Neuronal stem cell (in vitro differentiated cells): ENCODE data around the gene SLAMF7.

Experiments
- DNase-seq: peaks from one replicate; pipeline ENCODE4 v3.0.0-alpha.2; 2013; ENCODE audit warnings: low spot score
- H2AFZ ChIP-seq: one replicate; pipeline ENCODE4 v1.6.1; 2013; ENCODE audit warnings: mild to moderate bottlenecking, low read length, inconsistent platforms
- H2AK5ac ChIP-seq: 2 replicates; pipeline ENCODE4 v1.6.1; 2013; ENCODE audit warnings: low read depth, mild to moderate bottlenecking, inconsistent platforms, low read length, moderate library complexity, mixed read lengths
- H2BK120ac ChIP-seq: 2 replicates; pipeline ENCODE4 v1.6.1; 2013; ENCODE audit warnings: low read depth, mild to moderate bottlenecking, inconsistent platforms, low read length, moderate library complexity, mixed read lengths
- H2BK12ac ChIP-seq: one replicate; pipeline ENCODE4 v1.6.1; 2013; ENCODE audit warnings: low read length, inconsistent platforms
- H2BK15ac ChIP-seq: 2 replicates; pipeline ENCODE4 v1.6.1; 2013; ENCODE audit warnings: mild to moderate bottlenecking, low read length, inconsistent platforms, mixed read lengths
- H2BK5ac ChIP-seq: one replicate; pipeline ENCODE4 v1.6.1; 2013; ENCODE audit warnings: inconsistent platforms, mild to moderate bottlenecking, low read length, moderate library complexity
- H3K14ac ChIP-seq: one replicate; pipeline ENCODE4 v1.6.1; 2013; ENCODE audit warnings: low read length, inconsistent platforms
- H3K18ac ChIP-seq: 2 replicates; pipeline ENCODE4 v1.6.1; 2013; ENCODE audit warnings: low read length, inconsistent platforms
- H3K23ac ChIP-seq: 2 replicates; pipeline ENCODE4 v1.6.1; 2013; ENCODE audit warnings: low read depth, mild to moderate bottlenecking, mixed read lengths, low read length, inconsistent platforms; ENCODE audit not compliant: poor library complexity
- H3K27ac ChIP-seq: replicated peaks from 3 replicates; pipeline ENCODE4 v1.5.1; 2013; ENCODE audit warnings: low read length, inconsistent platforms
- H3K27me3 ChIP-seq, 3 experiments: 2 replicates each; pipeline ENCODE4 v1.6.1; 2013; ENCODE audit warnings: low read length in 3 of 3, mild to moderate bottlenecking in 2 of 3, inconsistent platforms in 1 of 3, low read depth in 1 of 3, mixed read lengths in 1 of 3, moderate library complexity in 1 of 3; ENCODE audit not compliant: control insufficient read depth in 3 of 3, insufficient read depth in 3 of 3
- H3K36me3 ChIP-seq, 2 donors: replicated peaks in 1 of 2; 2 replicates each; pipeline ENCODE4 v1.6.1; 2013; ENCODE audit warnings: low read length in 2 of 2; ENCODE audit not compliant: control insufficient read depth in 2 of 2, insufficient read depth in 2 of 2
- H3K4ac ChIP-seq: 2 replicates; pipeline ENCODE4 v1.6.1; 2013; ENCODE audit warnings: inconsistent platforms, mild to moderate bottlenecking, low read length, moderate library complexity
- H3K4me1 ChIP-seq, 2 donors: 1 replicate in 1 of 2; 2 replicates in 1 of 2; pipeline ENCODE4 v1.6.1; 2013; ENCODE audit warnings: low read length in 2 of 2, low read depth in 1 of 2; ENCODE audit not compliant: control insufficient read depth in 2 of 2, insufficient read depth in 1 of 2
- H3K4me2 ChIP-seq: one replicate; pipeline ENCODE4 v1.6.1; 2013; ENCODE audit warnings: mild to moderate bottlenecking, low read length, inconsistent platforms; ENCODE audit not compliant: insufficient read depth, poor library complexity, severe bottlenecking
- H3K4me3 ChIP-seq, 2 donors: 2 replicates each; pipeline ENCODE4 v1.5.1; 2013; ENCODE audit warnings: low read length in 2 of 2, mild to moderate bottlenecking in 2 of 2, inconsistent platforms in 1 of 2, moderate library complexity in 1 of 2
- H3K79me1 ChIP-seq: one replicate; pipeline ENCODE4 v1.6.1; 2013; ENCODE audit warnings: low read depth, mild to moderate bottlenecking, inconsistent platforms, low read length, moderate library complexity
- H3K9ac ChIP-seq: one replicate; pipeline ENCODE4 v1.6.1; 2013; ENCODE audit warnings: mild to moderate bottlenecking, low read depth, low read length, inconsistent platforms; ENCODE audit not compliant: poor library complexity
- H3K9me3 ChIP-seq, 2 donors: replicated peaks in 1 of 2; 2 replicates each; pipeline versions ENCODE3 to v1.6.1; 2013; ENCODE audit warnings: low read length in 2 of 2, mild to moderate bottlenecking in 2 of 2, inconsistent platforms in 1 of 2, low read depth in 1 of 2, mixed read lengths in 1 of 2, moderate library complexity in 1 of 2; ENCODE audit not compliant: control insufficient read depth in 2 of 2, insufficient read depth in 1 of 2
- H4K8ac ChIP-seq: one replicate; pipeline ENCODE4 v1.6.1; 2013; ENCODE audit warnings: low read depth, mild to moderate bottlenecking, inconsistent platforms, low read length, moderate library complexity
- H4K91ac ChIP-seq: one replicate; pipeline ENCODE4 v1.6.1; 2013; ENCODE audit warnings: low read length, low read depth, mild to moderate bottlenecking, inconsistent platforms; ENCODE audit not compliant: poor library complexity
- WGBS, 2 donors: extraction: QIAGEN DNeasy Blood & Tissue Kit; methylation state at CpG; one replicate each; pipeline ENCODE4 v1.1.7; 2013; ENCODE audit warnings: missing lambda C conversion rate in 2 of 2, mixed read lengths in 1 of 2; ENCODE audit not compliant: insufficient read length in 2 of 2, insufficient replicate concordance in 1 of 2; ENCODE audit errors: extremely low coverage in 2 of 2; 5-methylcytosine and 5-hydroxymethylcytosine counted together

The SLAMF7 gene

DNA sequence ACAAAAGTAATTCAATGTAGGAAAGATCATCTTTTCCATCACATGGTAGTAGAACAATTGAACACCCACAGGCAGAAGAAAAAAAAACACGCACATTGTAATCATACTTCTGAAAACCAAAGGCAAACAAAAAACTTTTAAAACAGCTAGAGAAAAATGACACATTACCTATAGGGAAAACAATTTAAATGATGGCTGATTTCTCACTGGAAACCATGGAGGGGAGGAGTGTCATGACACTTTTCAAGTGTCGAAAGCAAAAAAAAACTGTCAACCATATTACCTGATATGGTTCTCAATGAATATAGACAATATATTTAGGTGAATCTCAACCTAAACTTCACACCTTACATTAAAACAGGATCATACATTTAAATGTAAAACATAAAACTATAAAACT is 776 bp upstream of the SLAMF7 start:
- H2AK5ac ChIP-seq: no peak overlapping the region
- no peak overlapping the region for H3K4me3 ChIP-seq
- H3K36me3 ChIP-seq: no peaks in the 10 kb centered on the region
- H3K18ac ChIP-seq: no peak overlapping the region
- no peaks in the 10 kb centered on the region for H3K9me3 ChIP-seq
- H3K23ac ChIP-seq: no peak overlapping the region
- H2BK15ac ChIP-seq: no peak overlapping the region
- H3K14ac ChIP-seq: no peak overlapping the region
- H3K4me1 ChIP-seq: no peaks in the 10 kb centered on the region
- WGBS, 2 donors: no CpG with 5 or more reads among the region's 2 CpGs
- no peak overlapping the region for H3K27ac ChIP-seq
- no peak overlapping the region for H4K91ac ChIP-seq
- H2BK5ac ChIP-seq: no peak overlapping the region
- H3K4me2 ChIP-seq: no peak overlapping the region
- H3K27me3 ChIP-seq: no peaks in the 10 kb centered on the region
- H2AFZ ChIP-seq: no peak overlapping the region
- no peak for DNase-seq
- no peak overlapping the region for H4K8ac ChIP-seq
- no peak overlapping the region for H2BK12ac ChIP-seq
- no peak overlapping the region for H2BK120ac ChIP-seq
- no peak overlapping the region for H3K4ac ChIP-seq
- no peaks in the 10 kb centered on the region for H3K79me1 ChIP-seq
- no peak overlapping the region for H3K9ac ChIP-seq

- Histone ChIP-seq H3K4ac (no peak overlapping the region), H4K8ac (no peak overlapping the region), H3K9ac (no peak overlapping the region), H4K91ac (no peak overlapping the region), H2BK12ac (no peak overlapping the region), H3K14ac (no peak overlapping the region), H3K4me2 (no peak overlapping the region), H3K27ac (no peak overlapping the region), H3K9me3 (no peaks in the 10 kb centered on the region), H3K36me3 (no peaks in the 10 kb centered on the region), H3K4me1 (no peaks in the 10 kb centered on the region), H2AFZ (no peak overlapping the region), H2BK120ac (no peak overlapping the region), H3K18ac (no peak overlapping the region), H3K79me1 (no peaks in the 10 kb centered on the region), H3K27me3 (no peaks in the 10 kb centered on the region), H3K23ac (no peak overlapping the region), H2BK15ac (no peak overlapping the region), H3K4me3 (no peak overlapping the region), H2AK5ac (no peak overlapping the region), H2BK5ac (no peak overlapping the region)
- DNase-seq: no peak
- WGBS, 2 donors: no CpG with 5 or more reads among the region's 5 CpGs
Observed at GRCh38 chr1:160740133-160740688, 1.2 kb downstream of the SLAMF7 start.

DNA sequence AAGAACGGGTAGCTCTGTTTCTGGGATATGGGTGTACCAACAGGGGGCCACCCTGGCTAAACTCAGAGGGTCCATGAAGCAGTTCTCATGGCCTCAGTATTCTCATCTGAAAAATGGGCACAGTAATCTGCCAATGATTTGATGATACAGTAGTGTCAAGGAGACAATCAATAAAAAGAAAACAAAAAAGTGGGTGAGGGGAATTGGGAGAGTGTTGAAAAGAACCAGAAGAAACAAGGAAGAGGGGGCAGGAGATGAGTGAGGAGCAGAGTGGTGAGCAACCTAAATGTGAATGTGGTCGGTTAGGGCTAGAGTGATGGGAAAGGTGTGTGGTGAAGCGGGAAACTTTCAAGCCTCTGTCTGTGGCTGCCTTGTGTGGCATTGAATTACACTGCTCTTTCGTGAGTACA is 2.0 kb downstream of the SLAMF7 start:
- H2BK15ac ChIP-seq: no peak overlapping the region
- no peak overlapping the region for H3K18ac ChIP-seq
- no peak overlapping the region for H3K9ac ChIP-seq
- WGBS, 2 donors: no CpG with 5 or more reads among the region's 4 CpGs
- H3K4ac ChIP-seq: no peak overlapping the region
- no peak overlapping the region for H3K4me2 ChIP-seq
- no peak overlapping the region for H2AK5ac ChIP-seq
- no peak overlapping the region for H2BK5ac ChIP-seq
- H3K27ac ChIP-seq: no peak overlapping the region
- H3K27me3 ChIP-seq: no peaks in the 10 kb centered on the region
- DNase-seq: no peak
- no peak overlapping the region for H4K91ac ChIP-seq
- H2BK12ac ChIP-seq: no peak overlapping the region
- no peak overlapping the region for H2BK120ac ChIP-seq
- no peak overlapping the region for H3K4me3 ChIP-seq
- H3K14ac ChIP-seq: no peak overlapping the region
- H3K4me1 ChIP-seq: no peaks in the 10 kb centered on the region
- H2AFZ ChIP-seq: no peak overlapping the region
- no peaks in the 10 kb centered on the region for H3K36me3 ChIP-seq
- H3K79me1 ChIP-seq: no peaks in the 10 kb centered on the region
- no peak overlapping the region for H4K8ac ChIP-seq
- no peak overlapping the region for H3K23ac ChIP-seq
- no peaks in the 10 kb centered on the region for H3K9me3 ChIP-seq

DNA sequence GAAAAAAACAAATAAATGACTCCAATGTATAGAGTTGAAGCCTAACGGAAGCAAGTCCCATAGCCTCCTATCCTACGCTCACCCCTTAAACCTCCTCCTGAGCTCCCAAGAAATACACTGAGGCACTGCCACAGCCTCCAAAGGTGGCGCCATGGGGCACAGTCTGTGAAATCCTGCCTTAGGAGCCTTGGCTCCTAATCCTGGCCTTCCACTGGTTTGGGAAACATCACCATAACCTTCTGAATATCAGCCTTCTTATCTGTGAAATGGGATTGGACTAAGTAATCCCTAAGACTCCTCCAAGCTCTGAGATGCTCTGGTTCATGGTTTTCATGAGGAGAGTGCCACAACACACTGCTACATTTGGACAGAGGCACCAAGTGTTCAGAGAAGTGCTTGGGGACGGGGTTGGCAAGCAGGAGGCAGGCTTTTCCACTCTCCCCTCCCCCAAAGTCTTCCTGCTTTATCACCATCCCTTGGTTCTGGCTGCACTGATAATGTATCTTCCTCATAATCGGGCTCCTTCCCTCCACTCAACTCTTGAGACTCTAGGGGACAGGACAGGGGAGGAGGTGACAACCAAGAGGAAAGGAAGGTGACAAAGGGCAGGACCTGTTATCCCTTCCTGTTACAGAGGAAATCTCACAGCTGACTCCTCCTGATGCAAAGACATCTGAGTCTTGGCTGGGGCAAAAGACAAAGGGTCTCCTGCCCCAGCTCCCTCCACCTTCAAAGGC is 2.7 kb downstream of the SLAMF7 start:
- no peak for DNase-seq
- Histone ChIP-seq H3K79me1 (no peaks in the 10 kb centered on the region), H3K23ac (no peak overlapping the region), H3K9me3 (no peaks in the 10 kb centered on the region), H3K4me3 (no peak overlapping the region), H3K4me1 (no peaks in the 10 kb centered on the region), H2BK12ac (no peak overlapping the region), H3K14ac (no peak overlapping the region), H2AK5ac (no peak overlapping the region), H3K18ac (no peak overlapping the region), H3K4me2 (no peak overlapping the region), H2BK120ac (no peak overlapping the region), H3K4ac (no peak overlapping the region), H3K36me3 (no peaks in the 10 kb centered on the region), H3K9ac (no peak overlapping the region), H3K27ac (no peak overlapping the region), H4K91ac (no peak overlapping the region), H2AFZ (no peak overlapping the region), H2BK15ac (no peak overlapping the region), H3K27me3 (no peaks in the 10 kb centered on the region), H2BK5ac (no peak overlapping the region), H4K8ac (no peak overlapping the region)
- no CpG with 5 or more reads among the region's 5 CpGs for WGBS, 2 donors
